HEK293T (cell line): ENCODE measurements around the gene LIFR.

Experiments
- CTCF ChIA-PET: fragments of 350-600 bp; formaldehyde crosslinking; extraction: SDS; loops from one replicate; lab custom pipeline; 2021; ENCODE audit warnings: antibody characterized with exemption, inconsistent platforms; lab: Yijun Ruan, JAX
- POLR2A ChIA-PET: fragments of 350-600 bp; formaldehyde crosslinking; extraction: SDS; loops from one replicate; lab custom pipeline; 2020; ENCODE audit warnings: antibody characterized with exemption, inconsistent platforms; lab: Yijun Ruan, JAX
- DNase-seq: peaks from one replicate; pipeline ENCODE4 v3.0.0; 2012; ENCODE audit warnings: mixed read lengths; ENCODE audit errors: extremely low spot score
- ARNT ChIP-seq: fragments of 450-650 bp; IDR thresholded peaks from 2 replicates; pipeline ENCODE4 v1.6.1; 2017; ENCODE audit warnings: mild to moderate bottlenecking
- BHLHE40 ChIP-seq: fragments of 450-650 bp; IDR thresholded peaks from 2 replicates; pipeline ENCODE4 v1.6.1; 2016; ENCODE audit warnings: mild to moderate bottlenecking, moderate library complexity, borderline replicate concordance
- CTBP1 ChIP-seq: fragments of 450-650 bp; IDR thresholded peaks from 2 replicates; pipeline ENCODE4 v1.6.1; 2016; ENCODE audit warnings: borderline replicate concordance
- ELF4 ChIP-seq: fragments of 450-650 bp; IDR thresholded peaks from 2 replicates; pipeline ENCODE4 v1.6.1; 2017; ENCODE audit warnings: antibody characterized with exemption
- FOXA1 ChIP-seq: fragments of 450-650 bp; IDR thresholded peaks from 2 replicates; pipeline ENCODE4 v1.6.1; 2016; ENCODE audit warnings: mild to moderate bottlenecking
- FOXK2 ChIP-seq: fragments of 450-650 bp; IDR thresholded peaks from 2 replicates; pipeline ENCODE4 v1.6.1; 2016; ENCODE audit warnings: mild to moderate bottlenecking
- FOXM1 ChIP-seq: fragments of 450-650 bp; IDR thresholded peaks from 2 replicates; pipeline ENCODE4 v1.6.1; 2017; ENCODE audit warnings: mild to moderate bottlenecking, borderline replicate concordance
- HDGF ChIP-seq: fragments of 450-650 bp; IDR thresholded peaks from 2 replicates; pipeline ENCODE4 v1.6.1; 2017; ENCODE audit warnings: antibody characterized with exemption, borderline replicate concordance
- L3MBTL2 ChIP-seq: fragments of 450-650 bp; conservative IDR thresholded peaks from 2 replicates; pipeline ENCODE4 v1.6.1; 2016; ENCODE audit warnings: mild to moderate bottlenecking
- LEF1 ChIP-seq: fragments of 450-650 bp; IDR thresholded peaks from 2 replicates; pipeline ENCODE4 v1.6.1; 2017; ENCODE audit warnings: mild to moderate bottlenecking, borderline replicate concordance
- NFRKB ChIP-seq: fragments of 450-650 bp; IDR thresholded peaks from 2 replicates; pipeline ENCODE4 v1.6.1; 2016; ENCODE audit warnings: mild to moderate bottlenecking, moderate library complexity
- SP1 ChIP-seq: fragments of 450-650 bp; IDR thresholded peaks from 2 replicates; pipeline ENCODE4 v1.6.1; 2017
- SUZ12 ChIP-seq: fragments of 450-650 bp; IDR thresholded peaks from 2 replicates; pipeline ENCODE4 v1.6.1; 2016; ENCODE audit warnings: mild to moderate bottlenecking
- TARDBP ChIP-seq: fragments of 450-650 bp; IDR thresholded peaks from 2 replicates; pipeline ENCODE4 v1.6.1; 2016
- ZNF384 ChIP-seq: fragments of 450-650 bp; IDR thresholded peaks from 2 replicates; pipeline ENCODE4 v1.6.1; 2016
- TF ChIP-seq, protein P1 (sequence below): fragments of 450-650 bp; IDR thresholded peaks from 2 replicates; pipeline ENCODE4 v1.6.1; 2016

LIFR gene

DNA sequence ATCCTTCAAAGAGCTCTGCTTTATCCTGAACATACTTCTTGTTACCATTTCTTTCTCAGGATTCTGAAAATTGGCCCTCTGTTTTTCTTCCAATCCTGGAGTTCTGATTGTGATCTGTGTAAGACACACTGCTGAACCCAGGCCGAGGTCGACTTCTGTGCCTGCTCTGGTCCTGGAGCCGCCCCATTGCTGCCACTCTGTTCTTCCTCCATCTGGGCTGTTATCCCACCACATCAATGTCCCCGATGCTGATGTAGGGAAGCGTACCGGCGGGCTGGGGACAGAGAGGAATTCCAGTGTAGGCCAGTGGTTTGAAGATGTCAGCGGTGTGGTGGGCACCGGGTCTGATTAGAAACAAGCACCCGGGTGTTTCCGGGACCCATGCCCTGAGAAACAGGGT lies 102.5 kb downstream of the LIFR start:
- ChIA-PET CTCF (interaction anchor here (1.0 kb wide), 1 partner anchor 70 kb away, joined by 3 read pairs; no protein-coding TSS in a partner anchor), POLR2A (no interaction called here)
- TF ChIP-seq FOXM1 (no peak), FOXK2 (no peak), BHLHE40 (no peak), NFRKB (no peak), FOXA1 (no peak), HDGF (no peak), ZNF384 (no peak)

DNA sequence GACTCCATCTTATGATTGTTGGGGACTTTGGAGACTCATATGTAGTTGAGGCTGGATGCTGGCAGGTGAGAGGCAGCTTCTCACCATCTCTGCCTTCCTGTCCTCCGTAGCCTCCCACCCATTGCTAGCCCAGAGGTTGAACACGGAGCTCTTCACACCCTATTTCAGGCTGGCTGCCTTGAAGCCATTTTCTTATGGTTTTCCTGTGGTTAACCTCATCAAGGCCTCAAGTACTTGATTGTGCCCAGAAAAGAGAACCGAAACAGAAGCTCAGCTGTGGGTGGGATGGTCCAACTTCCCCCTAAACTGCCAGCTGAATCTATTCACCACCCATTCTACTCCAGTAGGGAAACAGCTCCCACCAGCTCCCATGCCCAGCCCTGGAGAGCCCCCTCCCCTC lies 102.9 kb downstream of the LIFR start:
- TF ChIP-seq CTBP1 (no peak), LEF1 (no peak), FOXM1 (no peak), ZNF384 (no peak)
- TF ChIP-seq, protein P1, sequence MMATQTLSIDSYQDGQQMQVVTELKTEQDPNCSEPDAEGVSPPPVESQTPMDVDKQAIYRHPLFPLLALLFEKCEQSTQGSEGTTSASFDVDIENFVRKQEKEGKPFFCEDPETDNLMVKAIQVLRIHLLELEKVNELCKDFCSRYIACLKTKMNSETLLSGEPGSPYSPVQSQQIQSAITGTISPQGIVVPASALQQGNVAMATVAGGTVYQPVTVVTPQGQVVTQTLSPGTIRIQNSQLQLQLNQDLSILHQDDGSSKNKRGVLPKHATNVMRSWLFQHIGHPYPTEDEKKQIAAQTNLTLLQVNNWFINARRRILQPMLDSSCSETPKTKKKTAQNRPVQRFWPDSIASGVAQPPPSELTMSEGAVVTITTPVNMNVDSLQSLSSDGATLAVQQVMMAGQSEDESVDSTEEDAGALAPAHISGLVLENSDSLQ, result no peak
- CTCF ChIA-PET, result interaction anchor here (1.0 kb wide), 1 partner anchor 70 kb away, joined by 3 read pairs; no protein-coding TSS in a partner anchor
- POLR2A ChIA-PET, result no interaction called here
- no peak for DNase-seq

More for the DNA sequence above, 102.5 kb downstream of the LIFR start:
- DNase-seq, result no peak

DNA sequence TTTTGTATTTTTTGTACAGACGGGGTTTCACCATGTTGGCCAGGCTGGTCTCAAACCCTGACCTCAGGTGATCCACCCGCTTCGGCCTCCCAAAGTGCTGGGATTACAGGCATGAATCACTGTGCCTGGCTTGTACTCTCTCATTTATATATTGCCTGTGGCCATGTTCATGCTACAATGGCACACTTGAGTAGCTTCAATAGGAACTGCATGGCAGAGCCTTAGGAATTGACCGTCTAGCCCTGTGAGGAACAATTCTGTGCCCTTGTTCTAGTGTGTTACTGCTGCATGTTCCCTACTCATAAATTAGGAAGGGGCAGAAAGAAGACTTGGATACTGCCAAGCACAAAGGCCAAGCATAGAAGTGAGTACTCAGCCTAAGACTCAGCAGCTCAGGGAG lies 104.2 kb downstream of the LIFR start:
- TF ChIP-seq CTBP1, result no peak
- ChIA-PET CTCF (interaction anchor here (1.1 kb wide), 1 partner anchor 215 kb away, joined by 3 read pairs; no protein-coding TSS in a partner anchor), POLR2A (no interaction called here)
- DNase-seq, result no peak

DNA sequence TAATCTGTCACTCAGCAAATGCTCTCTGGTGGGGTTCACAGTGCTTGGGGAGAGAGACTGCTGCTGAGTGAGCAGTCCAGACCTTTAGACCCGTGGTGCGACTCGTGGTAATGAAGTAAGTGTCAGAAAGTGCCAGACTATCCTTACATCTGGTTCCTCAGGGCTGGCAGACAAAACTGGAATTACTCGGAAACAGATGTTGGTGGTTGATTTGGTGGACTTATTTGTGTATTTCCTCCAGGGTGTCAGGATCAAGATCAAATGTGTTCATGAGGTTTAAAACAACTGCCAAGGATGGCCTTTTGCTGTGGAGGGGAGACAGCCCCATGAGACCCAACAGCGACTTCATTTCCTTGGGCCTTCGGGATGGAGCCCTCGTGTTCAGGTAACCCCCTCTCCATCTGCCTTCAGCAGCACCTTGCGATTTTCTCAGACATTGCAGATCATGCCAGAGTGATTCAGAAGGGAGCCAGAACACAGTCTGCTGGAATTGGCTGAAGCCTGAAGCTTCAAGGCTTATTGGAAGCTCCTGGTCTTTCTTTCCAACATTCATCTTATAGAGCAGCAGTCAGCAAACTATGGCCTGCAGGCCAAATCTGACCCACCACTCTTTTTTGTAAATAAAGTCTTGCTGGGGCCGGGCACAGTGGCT lies 105.2 kb downstream of the LIFR start:
- POLR2A ChIA-PET, result interaction anchor here (0.6 kb wide), 1 partner anchor 209 kb away, joined by 3 read pairs; no protein-coding TSS in a partner anchor
- CTCF ChIA-PET, result no interaction called here
- TF ChIP-seq FOXK2 (no peak), NFRKB (no peak), ARNT (no peak), ELF4 (no peak), FOXM1 (no peak)
- DNase-seq, result no peak

- POLR2A ChIA-PET, result no interaction called here
- TF ChIP-seq FOXK2, result no peak
- TF ChIP-seq, protein P1, result no peak
- TF ChIP-seq CTBP1, result no peak
- TF ChIP-seq ELF4, result no peak
- TF ChIP-seq SP1, result no peak
- no peak for TF ChIP-seq ARNT
- TF ChIP-seq TARDBP, result no peak
- TF ChIP-seq HDGF, result no peak
- TF ChIP-seq LEF1, result no peak
- TF ChIP-seq L3MBTL2, result no peak
- TF ChIP-seq ZNF384, result no peak
- no peak for TF ChIP-seq FOXA1
- TF ChIP-seq NFRKB, result no peak
- no peak for DNase-seq
- CTCF ChIA-PET, result interaction anchor here (0.6 kb wide), 1 partner anchor 14 kb away, joined by 3 read pairs; no protein-coding TSS in a partner anchor
Observed at GRCh38 chr5:38450627-38451026, 105.8 kb downstream of the LIFR start.

GRCh38 chr5:38448568-38449350 lies 107.7 kb downstream of the LIFR start:
- TF ChIP-seq CTBP1, result no peak
- no peak for TF ChIP-seq FOXK2
- no peak for TF ChIP-seq NFRKB
- ChIA-PET CTCF (interaction anchor here (0.8 kb wide), 1 partner anchor 14 kb away, joined by 3 read pairs; no protein-coding TSS in a partner anchor), POLR2A (no interaction called here)
- no peak for DNase-seq

DNA sequence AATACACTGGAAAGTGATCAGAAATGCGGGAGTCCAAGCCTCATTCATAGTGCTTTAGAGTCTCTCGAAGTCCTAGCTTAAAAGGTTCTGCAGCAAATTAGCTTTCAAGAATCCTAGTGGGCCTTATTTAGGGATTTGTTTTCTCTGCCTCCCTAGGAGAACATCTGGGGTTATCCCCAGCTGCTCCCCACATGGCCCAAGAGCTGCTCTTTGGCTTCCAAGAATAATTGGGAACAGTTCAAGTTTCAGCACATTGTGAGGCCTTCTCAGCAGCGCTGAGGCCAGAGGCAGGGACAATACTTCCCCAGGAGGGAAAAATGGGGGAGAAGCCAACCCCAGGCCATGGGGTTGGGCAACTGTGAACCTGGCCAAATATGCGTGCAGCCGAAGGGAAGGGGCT lies 108.7 kb downstream of the LIFR start:
- ChIA-PET CTCF (interaction anchor here (0.6 to 2.3 kb wide), 3 partner anchors 15 to 362 kb away, joined by 3 to 8 read pairs (median 3); no protein-coding TSS in a partner anchor), POLR2A (no interaction called here)
- DNase-seq, result no peak
- TF ChIP-seq SP1 (no peak), ARNT (no peak), FOXK2 (no peak), SUZ12 (no peak), FOXM1 (no peak), L3MBTL2 (no peak), NFRKB (no peak), ZNF384 (no peak), LEF1 (no peak), TARDBP (no peak), FOXA1 (no peak), ELF4 (no peak)
